Stimulated activated CD4-positive, alpha-beta T cell treated with anti-CD3 and anti-CD28 coated beads, TNF-alpha, amount 100 ng/mL, for 48 hours (primary cell): ENCODE data around the gene XXYLT1.
"Not testable (repeated sequence)": the region's sequence is repeated elsewhere in the genome, so short reads cannot be mapped to it uniquely, and the experiment has no call there.

Source experiments
- DNase-seq, 3 donors: peaks; one replicate each; pipeline ENCODE4 v3.0.0-alpha.2; 2020; ENCODE audit warnings: low read depth in 3 of 3

Gene XXYLT1

DNA sequence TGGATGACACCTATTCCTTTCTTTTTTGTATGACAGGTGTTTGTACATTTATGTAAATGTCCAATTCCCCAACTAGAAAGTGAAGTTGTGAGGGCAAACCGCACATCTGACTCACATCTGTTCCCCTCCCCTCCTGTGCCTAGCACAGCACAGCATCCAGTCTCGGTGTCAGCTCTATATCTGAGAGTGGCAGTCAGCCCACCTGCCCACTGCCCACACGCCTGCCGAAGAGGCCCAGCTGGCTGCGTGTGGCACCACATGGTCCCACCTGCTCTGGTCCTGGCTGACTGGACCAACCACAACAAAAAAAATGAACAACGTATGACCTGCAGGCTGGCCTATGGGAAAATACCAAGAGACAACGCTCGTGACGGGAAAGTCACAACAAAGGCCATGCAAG is 62.8 kb downstream of the XXYLT1 start:
- DNase-seq, result peak in 1 of 3 donors; percentile 13

GRCh38 chr3:195207731-195208130 is 63.2 kb downstream of the XXYLT1 start:
- no peak for DNase-seq

DNA sequence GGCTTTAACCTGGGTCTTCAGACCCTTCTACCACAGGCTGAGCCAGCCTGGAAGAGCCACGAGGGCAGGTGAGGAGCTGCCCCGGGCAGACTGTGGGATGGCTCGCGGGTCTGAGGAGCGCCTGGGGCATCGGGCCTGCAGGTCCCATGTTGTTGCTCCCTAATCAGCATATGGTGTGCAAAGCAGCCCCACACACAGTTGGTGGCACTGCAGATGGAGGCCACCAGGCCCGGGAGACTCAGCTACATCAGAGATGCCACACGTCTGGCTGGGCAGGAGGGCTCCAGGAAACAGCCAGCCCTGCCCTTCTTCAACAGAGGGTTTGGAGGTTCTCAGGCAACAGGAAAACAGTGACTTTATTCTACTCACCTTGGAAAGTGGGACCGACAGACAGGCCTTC is 63.9 kb downstream of the XXYLT1 start:
- no peak for DNase-seq

GRCh38 chr3:195204360-195205163 is 66.4 kb downstream of the XXYLT1 start:
- DNase-seq, result no peak

DNA sequence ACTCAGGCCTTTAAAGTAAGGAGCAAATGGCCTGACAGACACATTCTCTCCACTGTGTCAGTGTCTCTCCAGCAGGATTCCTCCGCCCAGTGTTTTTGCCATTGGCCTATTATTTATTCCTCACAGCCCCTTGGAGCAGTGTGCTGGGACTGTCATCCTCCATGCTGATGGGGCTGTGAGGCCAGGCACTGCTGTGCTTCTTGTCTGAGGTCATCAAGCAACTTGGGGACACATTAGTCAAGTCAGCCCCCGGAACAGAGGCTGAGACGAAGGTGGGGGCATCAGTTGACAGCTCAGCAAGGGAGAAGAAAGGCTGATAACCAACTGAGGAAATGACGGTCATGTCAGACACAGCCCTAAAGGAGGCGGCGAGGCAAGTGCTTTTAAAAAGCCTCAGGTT is 67.4 kb downstream of the XXYLT1 start:
- no peak for DNase-seq

GRCh38 chr3:195201295-195201694 is 69.7 kb downstream of the XXYLT1 start:
- no peak for DNase-seq

DNA sequence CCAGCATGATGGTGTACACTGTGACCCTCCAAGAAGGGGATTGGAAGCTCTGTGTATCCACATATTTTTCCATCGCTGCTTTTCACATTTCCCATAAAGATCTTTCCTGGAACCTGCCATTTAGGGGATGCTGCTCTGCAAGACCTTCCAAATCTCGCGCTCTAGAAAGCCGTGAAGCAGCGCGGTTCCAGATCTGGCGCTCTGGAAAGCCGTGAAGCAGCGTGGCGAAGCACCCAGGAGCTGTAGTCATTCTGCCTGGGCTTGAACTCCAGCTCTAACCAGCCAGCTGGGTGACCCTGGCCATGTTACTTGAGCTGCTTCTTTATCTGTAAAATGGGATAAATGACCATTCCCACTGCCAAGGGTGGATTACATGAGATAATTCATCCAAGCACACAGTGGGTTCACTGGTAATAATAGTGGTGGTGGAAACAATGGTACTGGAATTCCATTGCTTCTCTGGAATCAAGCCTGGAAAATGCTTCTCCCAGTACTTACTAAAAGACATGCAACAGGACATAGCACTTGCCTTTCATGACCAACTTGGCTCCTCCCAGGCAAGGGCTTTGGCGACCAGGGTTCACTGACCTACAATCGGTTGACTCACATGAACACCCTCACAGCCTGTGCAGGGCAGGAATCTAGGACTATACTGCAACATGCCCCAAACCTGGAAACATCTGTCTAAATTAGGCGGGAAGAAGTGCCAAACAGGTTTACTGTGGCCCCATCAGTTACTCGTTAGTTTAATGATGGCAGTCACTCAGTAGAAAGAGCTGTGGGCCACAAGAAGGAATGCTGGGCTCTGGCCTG is 70.7 kb downstream of the XXYLT1 start:
- no peak for DNase-seq

DNA sequence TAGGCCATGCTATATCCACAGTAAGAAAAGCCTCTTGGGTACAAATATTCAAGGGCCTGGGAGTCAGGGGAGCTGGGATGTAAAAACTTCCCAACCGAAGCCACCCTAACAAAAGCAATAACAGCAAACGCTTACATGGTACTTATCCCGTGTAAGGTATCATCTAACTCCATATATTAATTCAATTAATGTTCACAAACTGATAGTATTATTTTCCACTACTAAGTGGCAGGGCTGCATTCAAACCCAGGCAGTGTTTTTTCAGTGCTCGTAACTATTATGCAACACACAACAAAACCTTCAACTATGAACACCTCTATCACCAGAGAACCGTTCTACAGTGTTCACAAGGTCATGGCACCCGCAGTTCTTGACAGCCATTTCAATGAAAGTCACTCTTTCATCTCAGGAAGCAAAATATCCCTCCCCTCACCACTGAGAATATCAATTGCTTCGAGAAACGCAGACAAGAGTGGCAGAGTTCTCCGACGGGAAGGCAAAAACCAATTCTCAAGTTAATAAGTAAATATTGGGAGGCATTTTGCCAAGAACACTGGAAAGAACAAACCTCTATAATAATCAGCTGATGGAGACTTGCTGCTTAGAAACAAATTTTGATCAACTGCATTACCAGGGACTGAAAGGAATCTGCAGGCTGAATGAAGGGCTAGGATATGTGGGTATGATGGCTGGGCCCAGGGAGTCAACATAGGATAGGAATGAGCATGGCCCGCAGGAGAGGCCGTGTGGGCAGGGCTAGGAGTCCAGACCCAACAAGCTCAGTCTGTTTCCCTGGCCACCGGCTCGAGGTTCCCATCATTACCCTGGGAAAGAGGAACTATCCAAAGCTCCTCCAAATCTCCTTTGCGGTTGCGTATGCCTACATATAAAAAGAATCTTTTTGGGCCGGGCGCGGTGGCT is 72.3 kb downstream of the XXYLT1 start:
- no peak for DNase-seq

DNA sequence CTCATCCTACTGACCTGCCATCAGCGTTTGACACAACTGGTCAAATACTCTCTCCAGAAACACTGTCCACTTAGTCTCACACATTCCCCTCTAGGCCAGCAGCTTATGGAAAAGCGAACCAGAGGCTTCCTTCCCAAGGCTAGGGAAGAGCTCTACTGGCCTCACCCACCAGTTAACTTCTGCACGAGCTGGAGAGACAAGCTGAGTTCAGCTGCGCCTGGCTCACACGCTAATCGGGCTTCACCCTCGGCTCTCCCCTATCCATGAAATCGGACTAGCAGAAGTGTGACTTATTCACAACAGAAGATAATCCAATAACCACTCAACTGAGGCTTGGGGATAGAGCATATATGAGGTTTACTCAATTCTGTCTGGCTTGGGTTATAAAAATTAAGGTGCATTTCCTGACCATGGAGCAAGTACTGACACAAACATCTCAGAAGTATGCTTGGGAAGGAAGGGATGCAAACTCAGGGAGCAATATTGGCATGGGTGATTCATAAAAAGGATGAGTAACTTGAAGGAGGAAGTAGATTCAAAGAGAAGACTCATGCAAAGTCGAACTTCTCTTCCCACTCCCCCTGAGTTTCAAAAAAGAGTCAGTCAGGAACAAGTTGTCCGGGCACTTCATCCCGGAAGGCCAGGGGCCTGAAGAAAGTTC is 73.1 kb downstream of the XXYLT1 start:
- no peak for DNase-seq

DNA sequence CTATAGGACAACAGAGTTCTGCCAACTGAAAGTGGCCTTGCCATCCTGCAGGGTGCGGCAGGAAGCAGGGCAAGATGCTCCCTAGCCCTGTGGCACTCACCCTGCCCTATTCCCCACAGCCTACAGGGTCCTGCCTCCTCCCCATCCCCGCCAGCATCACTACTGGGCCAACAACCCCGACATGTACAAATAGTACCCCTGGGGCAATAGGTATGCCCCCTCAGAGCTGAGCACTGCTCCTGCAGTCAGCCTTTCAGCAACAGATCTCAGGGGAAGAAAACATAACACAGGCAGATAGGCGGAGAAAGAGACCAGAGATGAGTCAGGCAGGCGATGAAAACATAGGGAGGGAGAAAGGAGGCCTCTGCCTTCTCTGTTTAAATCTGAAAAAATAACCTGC is 74.7 kb downstream of the XXYLT1 start:
- DNase-seq, result no peak

DNA sequence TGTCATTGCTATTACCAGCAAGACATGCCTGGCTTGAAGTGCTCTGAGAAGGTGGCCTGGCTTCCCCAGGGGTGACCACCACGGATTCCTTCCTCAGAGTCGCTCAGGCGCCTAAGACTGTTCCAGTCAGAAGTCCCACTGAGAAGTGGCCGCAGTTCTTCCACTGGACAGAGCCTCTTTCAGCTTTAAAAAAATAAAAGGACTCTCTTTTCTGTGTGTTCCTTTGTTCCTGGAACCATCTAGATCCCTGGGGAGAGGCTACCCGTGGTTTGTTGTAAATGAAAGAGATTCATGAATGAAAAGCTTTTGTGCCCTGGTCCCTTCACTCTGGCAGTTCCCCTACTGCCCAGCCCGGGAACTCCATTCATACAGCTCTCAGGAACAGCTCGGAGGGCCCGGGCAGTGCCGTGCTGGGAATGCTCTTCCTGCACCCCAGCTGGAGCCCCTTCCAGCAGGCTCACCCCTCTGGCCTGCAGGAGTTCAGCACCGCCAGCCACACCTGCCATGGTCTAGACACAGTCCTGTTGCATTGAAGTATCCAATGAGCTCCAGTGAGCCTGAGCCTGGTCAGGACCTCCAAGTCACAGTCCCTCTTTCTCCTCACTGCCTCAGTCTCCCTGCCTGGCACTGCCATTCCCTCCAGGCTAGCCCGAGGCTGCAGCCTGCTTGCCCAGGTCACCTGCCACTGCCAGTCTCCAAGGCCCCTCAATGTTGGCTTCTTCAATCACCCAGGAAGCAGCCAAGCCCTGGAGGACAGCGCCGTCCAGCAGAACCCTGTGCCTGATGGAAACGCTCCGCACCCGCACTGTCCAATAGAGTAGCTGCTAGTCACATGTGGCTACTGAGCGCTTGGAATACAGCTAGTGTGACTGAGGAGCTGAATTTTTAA is 75.4 kb downstream of the XXYLT1 start:
- DNase-seq, result no peak

- no peak for DNase-seq
These were observed 76.3 kb downstream of the XXYLT1 start for GRCh38 chr3:195194559-195195206.

DNA sequence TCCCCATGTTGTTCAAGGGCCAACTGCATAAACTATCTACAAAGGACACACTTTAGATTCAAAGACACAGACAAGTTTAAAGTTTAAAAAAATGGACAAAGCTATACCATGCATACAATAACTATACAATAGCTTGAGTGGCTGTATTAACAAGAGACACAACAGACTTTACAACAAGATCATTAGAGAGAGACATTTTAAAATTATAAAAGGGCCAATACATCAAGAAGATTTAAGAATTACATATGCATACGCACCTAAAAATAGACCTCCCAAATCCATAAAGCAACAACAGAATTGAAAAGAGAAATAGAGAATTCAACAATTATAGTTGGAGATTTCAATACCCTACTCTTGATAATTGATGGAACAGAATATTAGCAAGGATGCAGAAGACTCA is 79.4 kb downstream of the XXYLT1 start:
- DNase-seq, result no peak

- no peak for DNase-seq
These were observed 81.1 kb downstream of the XXYLT1 start for GRCh38 chr3:195189821-195190220.

DNA sequence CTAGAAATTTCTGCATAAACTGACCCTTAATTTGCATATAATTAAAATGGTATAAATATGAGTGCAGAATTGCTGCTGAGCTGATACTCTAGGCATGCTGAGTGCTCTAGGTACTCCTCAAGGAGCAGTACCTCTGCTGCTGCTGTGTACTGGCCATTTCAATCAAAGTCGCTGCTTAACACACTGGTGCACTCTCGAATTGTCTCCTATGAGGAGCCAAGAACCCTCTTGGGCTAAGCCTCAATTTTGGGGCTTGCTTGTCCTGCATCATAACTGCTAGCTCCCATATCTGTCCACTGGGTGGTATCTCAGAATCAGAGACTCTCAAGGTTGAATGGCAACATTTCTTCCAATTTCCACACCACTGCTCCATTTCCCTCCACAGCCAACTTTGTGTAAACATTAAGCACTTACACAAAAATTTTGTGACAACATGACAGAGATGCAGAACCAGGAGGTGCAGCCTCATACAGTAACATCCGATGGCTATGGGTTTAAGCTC is 82.5 kb downstream of the XXYLT1 start:
- DNase-seq, result no peak

GRCh38 chr3:195187609-195188425 is 83.1 kb downstream of the XXYLT1 start:
- no peak for DNase-seq

GRCh38 chr3:195186710-195187047 is 84.3 kb downstream of the XXYLT1 start:
- DNase-seq, result not testable (repeated sequence)

GRCh38 chr3:195186041-195186709 is 84.8 kb downstream of the XXYLT1 start:
- DNase-seq, result no peak
